ENCODE data around the gene SLC5A3. TPM values are rescaled to one million over a fixed set of nuclear protein-coding genes. Genes with fewer than 3 reads are reported as not detected.
A peak's percentile ranks its signal among the peaks of the same experiment; 100 is the strongest.

The SLC5A3 gene
- total RNA-seq, 2 experiments from 2014 or later: 21.1 to 21.9 TPM

- ChIA-PET POLR2A (no interaction called here), CTCF (interaction anchor here (0.8 kb wide), 1 partner anchor 113 kb away, joined by 3 read pairs; no protein-coding TSS in a partner anchor)
- Mint-ChIP-seq H3K27ac (no peak overlapping the region), H3K4me1 (ENCODE audit: low read depth) (peaks cover 7% of the 10 kb centered on the region), H3K9me3 (peaks cover 4% of the 10 kb centered on the region), H3K27me3 (no peaks in the 10 kb centered on the region), H3K4me3 (no peak overlapping the region), H3K36me3 (ENCODE audit: low read depth) (no peaks in the 10 kb centered on the region)
- DNase-seq (no peak), ATAC-seq (no peak)
- TF ChIP-seq CTCF (IDR thresholded peaks at IDR 0.05): no peak
- intact Hi-C loops (cut with micrococcal nuclease): no loop called here
These were observed 36.2 kb upstream of the SLC5A3 start for GRCh38 chr21:34037009-34037795.

GRCh38 chr21:34039678-34040382 is 33.5 kb upstream of the SLC5A3 start:
- Mint-ChIP-seq H3K27me3 (no peaks in the 10 kb centered on the region), H3K4me3 (no peak overlapping the region), H3K9me3 (peaks cover 4% of the 10 kb centered on the region), H3K36me3 (ENCODE audit: low read depth) (no peaks in the 10 kb centered on the region), H3K4me1 (ENCODE audit: low read depth) (peaks cover 8% of the 10 kb centered on the region), H3K27ac (no peak overlapping the region)
- ATAC-seq: no peak
- no peak for DNase-seq
- CTCF ChIA-PET: interaction anchor here (1.1 kb wide), 1 partner anchor 308 kb away, joined by 3 read pairs; no protein-coding TSS in a partner anchor
- POLR2A ChIA-PET: interaction anchor here (2.0 kb wide), 1 partner anchor 92 kb away, joined by 4 read pairs; no protein-coding TSS in a partner anchor
- intact Hi-C loops (cut with micrococcal nuclease): no loop called here
- TF ChIP-seq CTCF (IDR thresholded peaks at IDR 0.05): no peak

GRCh38 chr21:34042735-34043134 is 30.6 kb upstream of the SLC5A3 start:
- CTCF ChIA-PET: no interaction called here
- no peak for TF ChIP-seq CTCF (IDR thresholded peaks at IDR 0.05)
- no peaks in the 10 kb centered on the region for H3K9me3 Mint-ChIP-seq
- peaks cover 13% of the 10 kb centered on the region for H3K4me1 Mint-ChIP-seq (ENCODE audit: low read depth)
- H3K27ac Mint-ChIP-seq: no peak overlapping the region
- H3K27me3 Mint-ChIP-seq: no peaks in the 10 kb centered on the region
- no peak overlapping the region for H3K4me3 Mint-ChIP-seq
- intact Hi-C loops (cut with micrococcal nuclease): no loop called here
- DNase-seq (no peak), ATAC-seq (no peak)
- H3K36me3 Mint-ChIP-seq (ENCODE audit: low read depth): no peaks in the 10 kb centered on the region
- POLR2A ChIA-PET: no interaction called here

- Mint-ChIP-seq H3K27ac (no peak overlapping the region), H3K4me3 (no peak overlapping the region), H3K27me3 (no peaks in the 10 kb centered on the region), H3K36me3 (ENCODE audit: low read depth) (no peaks in the 10 kb centered on the region), H3K4me1 (ENCODE audit: low read depth) (peaks cover 13% of the 10 kb centered on the region), H3K9me3 (no peaks in the 10 kb centered on the region)
- TF ChIP-seq CTCF (IDR thresholded peaks at IDR 0.05): no peak
- intact Hi-C loops (cut with micrococcal nuclease): no loop called here
- ChIA-PET POLR2A (no interaction called here), CTCF (no interaction called here)
- no peak for ATAC-seq
- no peak for DNase-seq
These were observed 30.0 kb upstream of the SLC5A3 start for GRCh38 chr21:34043333-34043732.

GRCh38 chr21:34046917-34047316 is 26.5 kb upstream of the SLC5A3 start:
- Mint-ChIP-seq H3K9me3 (no peaks in the 10 kb centered on the region), H3K36me3 (ENCODE audit: low read depth) (no peaks in the 10 kb centered on the region), H3K27ac (no peak overlapping the region), H3K4me1 (ENCODE audit: low read depth) (peaks cover 13% of the 10 kb centered on the region), H3K27me3 (no peaks in the 10 kb centered on the region), H3K4me3 (peak overlapping the region; percentile 11)
- intact Hi-C loops (cut with micrococcal nuclease): no loop called here
- TF ChIP-seq CTCF (IDR thresholded peaks at IDR 0.05): no peak
- POLR2A ChIA-PET: interaction anchor here (0.9 kb wide), 1 partner anchor 51 kb away, joined by 3 read pairs; no protein-coding TSS in a partner anchor
- DNase-seq: no peak
- peak; percentile 34 for ATAC-seq
- CTCF ChIA-PET: no interaction called here

Data from activated CD8-positive, alpha-beta T cell treated with anti-CD3 and anti-CD28 coated beads for 36 hours (primary cell).